WTC11 (cell line): ENCODE data around the gene TNP1.

ENCODE experiments used
- CTCF ChIP-seq: fragments of 200-600 bp; IDR thresholded peaks from 2 replicates; pipeline ENCODE4 v1.8.0; 2022; ENCODE audit warnings: antibody characterized with exemption
- RELA ChIP-seq: sonication (generic); formaldehyde crosslinking; IDR thresholded peaks from 2 replicates; pipeline ENCODE4 v1.8.1; 2022; ENCODE audit warnings: missing genetic modification reagents, mild to moderate bottlenecking, borderline replicate concordance

DNA sequence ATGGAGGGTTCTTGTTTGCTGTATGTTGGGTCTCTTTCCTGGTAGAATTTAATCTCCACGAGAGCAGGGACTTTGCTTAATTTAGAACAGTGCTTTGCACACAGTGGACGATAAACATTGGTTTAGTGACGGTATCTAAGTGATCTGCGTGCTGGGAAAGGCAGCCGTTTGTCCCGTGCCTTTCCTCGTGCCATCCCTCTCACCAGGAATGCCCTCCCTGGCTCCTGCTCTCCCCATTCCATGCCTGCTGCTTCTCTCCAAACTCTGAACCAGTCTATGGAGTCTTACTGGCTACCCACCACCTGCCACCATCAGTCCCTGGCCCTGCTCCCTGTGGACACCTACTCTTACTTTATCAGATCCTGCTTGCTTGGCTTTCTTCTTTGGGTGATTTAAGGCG, 27.3 kb upstream of the TNP1 start:
- TF ChIP-seq CTCF, result no peak
- TF ChIP-seq RELA (CRISPR knock-in tag), result no peak
